IPS-20b (cell line): Measurements from ENCODE around the gene CASP3.
"Not testable (repeated sequence)": the region's sequence is repeated elsewhere in the genome, so short reads cannot be mapped to it uniquely, and the experiment has no call there.

Experiments used
- H3K27ac ChIP-seq: one replicate; pipeline ENCODE4 v1.5.1; 2013; ENCODE audit warnings: low read length
- H3K27me3 ChIP-seq: 2 replicates; pipeline ENCODE4 v1.6.1; 2013; ENCODE audit warnings: mild to moderate bottlenecking, low read length, inconsistent platforms; ENCODE audit not compliant: insufficient read depth
- H3K36me3 ChIP-seq: 2 replicates; pipeline ENCODE4 v1.6.1; 2013; ENCODE audit warnings: low read depth, mild to moderate bottlenecking, inconsistent platforms, low read length, moderate library complexity; ENCODE audit not compliant: insufficient read depth
- H3K4me1 ChIP-seq: 2 replicates; pipeline ENCODE4 v1.6.1; 2013; ENCODE audit warnings: mild to moderate bottlenecking, control low read depth, inconsistent platforms, low read length, moderate library complexity; ENCODE audit not compliant: insufficient read depth
- H3K4me3 ChIP-seq: 2 replicates; pipeline ENCODE4 v1.5.1; 2013; ENCODE audit warnings: mild to moderate bottlenecking, low read length, inconsistent platforms
- H3K9ac ChIP-seq: 2 replicates; pipeline ENCODE4 v1.6.1; 2013; ENCODE audit warnings: low read depth, mild to moderate bottlenecking, inconsistent platforms, low read length, moderate library complexity
- H3K9me3 ChIP-seq: 2 replicates; pipeline ENCODE4 v1.6.1; 2013; ENCODE audit warnings: mild to moderate bottlenecking, low read depth, low read length, inconsistent platforms; ENCODE audit not compliant: insufficient read depth

CASP3 gene

DNA sequence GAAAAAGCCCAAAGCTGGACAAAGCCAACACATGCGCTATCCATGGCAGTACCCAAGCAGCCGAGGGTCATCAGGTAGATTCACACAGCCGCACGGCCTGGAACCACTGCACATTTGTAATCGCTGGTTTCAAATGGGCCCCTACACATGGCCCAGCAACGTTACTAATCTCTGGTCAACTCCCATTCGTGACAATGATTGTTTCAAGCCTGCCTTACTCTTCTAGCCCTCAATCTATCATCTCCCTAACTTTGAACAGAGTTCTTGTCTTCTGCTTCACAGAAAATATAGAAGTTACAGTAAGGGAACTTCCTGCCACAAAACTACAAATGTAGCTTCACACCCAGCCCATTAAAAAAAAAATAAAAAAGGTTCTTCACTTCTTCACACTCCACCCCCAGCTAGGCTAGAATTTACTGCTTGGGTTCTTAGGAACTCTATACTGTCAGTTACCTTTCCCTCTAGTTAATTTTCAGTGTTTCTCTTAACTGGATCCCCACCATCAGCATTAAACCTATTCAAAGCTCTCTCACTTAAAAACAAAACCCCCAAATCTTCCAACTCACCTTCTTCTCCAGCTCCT, 24.2 kb downstream of the CASP3 start:
- peak overlapping the region; percentile 36; the same call in 1 of the 2 replicates for H3K9ac ChIP-seq
- H3K4me1 ChIP-seq: peaks cover 23% of the 10 kb centered on the region
- H3K27ac ChIP-seq: no peak overlapping the region
- peaks cover 32% of the 10 kb centered on the region for H3K36me3 ChIP-seq
- H3K27me3 ChIP-seq: no peaks in the 10 kb centered on the region
- no peaks in the 10 kb centered on the region for H3K9me3 ChIP-seq
- H3K4me3 ChIP-seq: no peak overlapping the region

DNA sequence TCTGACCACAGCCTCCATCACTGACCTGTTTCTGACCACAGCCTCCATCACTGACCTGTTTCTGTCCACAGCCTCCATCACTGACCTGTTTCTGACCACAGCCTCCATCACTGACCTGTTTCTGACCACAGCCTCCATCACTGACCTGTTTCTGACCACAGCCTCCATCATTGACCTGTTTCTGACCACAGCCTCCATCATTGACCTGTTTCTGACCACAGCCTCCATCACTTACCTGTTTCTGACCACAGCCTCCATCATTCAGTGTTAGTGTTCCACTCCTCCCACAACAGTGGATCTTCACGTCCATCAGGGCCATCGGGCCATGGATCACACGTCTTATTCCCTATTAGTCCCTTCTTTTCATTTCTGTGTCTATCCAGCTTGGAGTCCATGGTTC, 24.7 kb downstream of the CASP3 start:
- Histone ChIP-seq H3K4me1 (peaks cover 23% of the 10 kb centered on the region), H3K36me3 (peaks cover 27% of the 10 kb centered on the region)
- not testable (repeated sequence) for H3K4me3 ChIP-seq, H3K27ac ChIP-seq, H3K9ac ChIP-seq, H3K27me3 ChIP-seq, H3K9me3 ChIP-seq

- Histone ChIP-seq H3K9ac (no peak overlapping the region), H3K4me1 (peaks cover 23% of the 10 kb centered on the region; the same call in 1 of the 2 replicates), H3K27me3 (no peaks in the 10 kb centered on the region), H3K27ac (no peak overlapping the region), H3K36me3 (no peaks in the 10 kb centered on the region), H3K4me3 (no peak overlapping the region), H3K9me3 (no peaks in the 10 kb centered on the region)
Measured at GRCh38 chr4:184621518-184621917, 27.7 kb downstream of the CASP3 start.

DNA sequence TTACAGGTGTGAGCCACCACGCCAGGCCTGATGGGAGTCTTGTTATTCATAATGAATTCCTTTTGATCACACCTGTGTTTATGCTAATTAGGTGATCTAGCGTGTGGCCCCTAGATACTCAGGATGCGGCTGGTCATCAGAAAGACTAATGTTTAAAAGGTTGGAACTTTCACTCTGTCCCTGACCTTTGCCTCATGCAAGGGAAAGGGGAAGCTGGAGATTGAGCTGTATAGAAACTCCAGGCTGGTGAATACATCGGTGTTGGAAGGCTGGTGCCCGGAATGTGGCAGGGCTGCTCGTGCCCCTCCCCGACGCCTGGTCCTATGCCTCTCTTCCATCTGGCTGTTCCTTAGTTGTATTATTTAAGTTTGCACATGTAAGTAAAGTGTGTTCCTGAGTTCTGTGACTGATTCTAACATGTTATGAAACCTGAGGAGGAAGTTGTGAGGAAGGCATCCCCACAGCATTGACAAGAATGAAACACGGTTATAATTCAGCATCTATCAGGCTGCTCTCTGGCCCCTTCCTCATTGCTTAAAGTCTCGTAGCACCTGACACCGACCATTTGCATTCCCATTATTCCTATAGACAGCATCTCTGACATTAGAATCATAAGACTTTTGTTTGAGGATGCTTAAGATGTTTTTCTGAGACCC, 28.9 kb downstream of the CASP3 start:
- H3K9me3 ChIP-seq: peaks cover 3% of the 10 kb centered on the region; the same call in 1 of the 2 replicates
- H3K27me3 ChIP-seq: no peaks in the 10 kb centered on the region
- H3K27ac ChIP-seq: no peak overlapping the region
- no peak overlapping the region for H3K4me3 ChIP-seq
- no peak overlapping the region for H3K9ac ChIP-seq
- H3K4me1 ChIP-seq: peaks cover 15% of the 10 kb centered on the region; the same call in 1 of the 2 replicates
- no peaks in the 10 kb centered on the region for H3K36me3 ChIP-seq

DNA sequence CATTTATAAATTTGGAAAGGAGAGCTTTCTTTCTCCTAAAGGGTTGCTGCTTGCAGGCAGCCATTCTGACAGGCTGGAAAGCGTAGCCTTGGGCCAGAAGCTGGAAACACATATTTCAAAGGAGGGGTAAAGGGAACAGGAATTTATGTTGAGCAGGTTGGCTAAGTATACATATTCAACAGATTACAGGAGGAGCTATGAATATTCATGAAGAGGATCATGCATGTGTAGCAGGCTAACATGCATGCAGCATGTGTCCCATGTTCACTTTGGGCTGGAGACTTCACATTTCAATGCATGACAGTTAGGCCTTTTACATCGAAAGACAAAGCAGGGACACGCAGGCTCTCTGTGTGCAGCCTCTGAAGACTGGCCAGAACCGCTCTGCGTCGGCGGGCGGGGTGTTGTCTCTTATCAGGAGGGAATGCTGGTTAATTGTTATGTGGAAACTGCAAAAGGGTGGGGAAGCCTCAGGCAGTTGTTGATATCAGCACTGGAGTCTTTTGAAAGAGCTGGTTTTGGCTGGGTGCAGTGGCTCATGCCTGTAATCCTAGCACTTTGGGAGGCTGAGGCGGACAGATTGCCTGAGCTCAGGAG, 31.5 kb downstream of the CASP3 start:
- Histone ChIP-seq H3K4me1 (peaks cover 12% of the 10 kb centered on the region; the same call in 1 of the 2 replicates), H3K9ac (peak overlapping the region; percentile 60; the same call in 1 of the 2 replicates), H3K9me3 (peaks cover 18% of the 10 kb centered on the region), H3K27me3 (no peaks in the 10 kb centered on the region), H3K4me3 (peak overlapping the region; percentile 54; the same call in 1 of the 2 replicates), H3K36me3 (no peaks in the 10 kb centered on the region), H3K27ac (peak overlapping the region; percentile 62)

- peaks cover 12% of the 10 kb centered on the region; the same call in 1 of the 2 replicates for H3K4me1 ChIP-seq
- H3K27ac ChIP-seq: peak overlapping the region; percentile 62
- H3K9me3 ChIP-seq: peaks cover 18% of the 10 kb centered on the region
- H3K27me3 ChIP-seq: no peaks in the 10 kb centered on the region
- H3K36me3 ChIP-seq: no peaks in the 10 kb centered on the region
- peak overlapping the region; percentile 54; the same call in 1 of the 2 replicates for H3K4me3 ChIP-seq
- H3K9ac ChIP-seq: peak overlapping the region; percentile 60; the same call in 1 of the 2 replicates
Measured at GRCh38 chr4:184616633-184617551, 32.4 kb downstream of the CASP3 start.

GRCh38 chr4:184616168-184616567, 33.1 kb downstream of the CASP3 start:
- peaks cover 18% of the 10 kb centered on the region for H3K9me3 ChIP-seq
- H3K27ac ChIP-seq: peak overlapping the region; percentile 62
- H3K4me3 ChIP-seq: peak overlapping the region; percentile 54; the same call in 1 of the 2 replicates
- H3K36me3 ChIP-seq, H3K9ac ChIP-seq, H3K27me3 ChIP-seq: not testable (repeated sequence)
- peaks cover 15% of the 10 kb centered on the region; the same call in 1 of the 2 replicates for H3K4me1 ChIP-seq

GRCh38 chr4:184614509-184614908, 34.7 kb downstream of the CASP3 start:
- no peaks in the 10 kb centered on the region for H3K36me3 ChIP-seq
- no peak overlapping the region for H3K27ac ChIP-seq
- H3K9me3 ChIP-seq: peaks cover 18% of the 10 kb centered on the region
- H3K9ac ChIP-seq: no peak overlapping the region
- no peaks in the 10 kb centered on the region for H3K27me3 ChIP-seq
- peaks cover 16% of the 10 kb centered on the region; the same call in 1 of the 2 replicates for H3K4me1 ChIP-seq
- no peak overlapping the region for H3K4me3 ChIP-seq

DNA sequence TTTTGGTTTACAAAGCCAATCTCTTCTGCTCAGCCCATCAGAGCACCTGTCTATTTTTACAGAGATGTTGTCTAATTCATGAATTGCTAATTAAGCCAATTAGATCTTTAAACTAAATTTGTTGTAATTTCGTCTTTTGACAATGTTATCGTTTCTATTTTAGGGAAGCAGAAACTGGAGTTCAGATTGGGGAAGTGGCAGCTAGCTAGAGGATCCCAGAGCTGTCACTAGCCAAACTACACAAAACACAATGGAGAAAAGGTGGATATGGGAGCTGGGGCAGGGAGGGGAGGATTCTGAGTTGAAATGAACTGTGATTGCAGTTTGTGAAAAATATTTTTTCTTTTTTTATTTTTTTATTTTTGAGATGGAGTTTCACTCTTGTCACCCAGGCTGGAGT, 35.8 kb downstream of the CASP3 start:
- Histone ChIP-seq H3K4me1 (peaks cover 16% of the 10 kb centered on the region; the same call in 1 of the 2 replicates), H3K9me3 (peaks cover 18% of the 10 kb centered on the region), H3K27me3 (no peaks in the 10 kb centered on the region), H3K27ac (no peak overlapping the region), H3K4me3 (no peak overlapping the region), H3K36me3 (no peaks in the 10 kb centered on the region), H3K9ac (no peak overlapping the region)

GRCh38 chr4:184612074-184612473, 37.2 kb downstream of the CASP3 start:
- H3K4me1 ChIP-seq: peaks cover 5% of the 10 kb centered on the region; the same call in 1 of the 2 replicates

DNA sequence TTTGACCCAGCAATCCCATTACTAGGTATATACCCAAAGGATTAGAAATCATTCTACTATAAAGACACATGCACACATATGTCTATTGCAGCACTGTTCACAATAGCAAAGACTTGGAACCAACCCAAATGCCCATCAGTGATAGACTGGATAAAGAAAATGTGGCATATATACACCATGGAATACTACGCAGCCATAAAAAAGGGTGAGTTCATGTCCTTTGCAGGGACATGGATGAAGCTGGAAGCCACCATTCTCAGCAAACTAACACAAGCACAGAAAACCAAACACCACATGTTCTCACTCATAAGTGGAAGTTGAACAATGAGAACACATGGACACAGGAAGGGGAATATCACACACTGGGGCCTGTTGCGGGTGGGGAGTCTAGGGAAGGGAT, 41.8 kb downstream of the CASP3 start:
- not testable (repeated sequence) for H3K9ac ChIP-seq, H3K27ac ChIP-seq, H3K27me3 ChIP-seq, H3K36me3 ChIP-seq, H3K4me1 ChIP-seq, H3K4me3 ChIP-seq, H3K9me3 ChIP-seq

More at GRCh38 chr4:184612074-184612473, 37.2 kb downstream of the CASP3 start:
- no peaks in the 10 kb centered on the region for H3K36me3 ChIP-seq
- H3K4me3 ChIP-seq: no peak overlapping the region
- no peak overlapping the region for H3K27ac ChIP-seq
- peaks cover 18% of the 10 kb centered on the region for H3K9me3 ChIP-seq
- H3K27me3 ChIP-seq: no peaks in the 10 kb centered on the region
- no peak overlapping the region for H3K9ac ChIP-seq
